ENCODE measurements around the gene SLC2A1. TPM values are rescaled to one million over a fixed set of nuclear protein-coding genes. Genes with fewer than 3 reads are reported as not detected.

The SLC2A1 gene
- total and polyA plus RNA-seq, 9 of the 15 experiments (the other 6 are each of a cell fraction or from before 2014, with no cell fraction given), result 12.6 to 153 (median 48.0) TPM

GRCh38 chr1:42952303-42953001 lies 6.2 kb downstream of the SLC2A1 start (continued):
- TF ChIP-seq CEBPZ (IDR thresholded peaks at IDR 0.05; ENCODE audit: borderline replicate concordance, low read depth, low read length), result no peak
- TF ChIP-seq, protein P1, sequence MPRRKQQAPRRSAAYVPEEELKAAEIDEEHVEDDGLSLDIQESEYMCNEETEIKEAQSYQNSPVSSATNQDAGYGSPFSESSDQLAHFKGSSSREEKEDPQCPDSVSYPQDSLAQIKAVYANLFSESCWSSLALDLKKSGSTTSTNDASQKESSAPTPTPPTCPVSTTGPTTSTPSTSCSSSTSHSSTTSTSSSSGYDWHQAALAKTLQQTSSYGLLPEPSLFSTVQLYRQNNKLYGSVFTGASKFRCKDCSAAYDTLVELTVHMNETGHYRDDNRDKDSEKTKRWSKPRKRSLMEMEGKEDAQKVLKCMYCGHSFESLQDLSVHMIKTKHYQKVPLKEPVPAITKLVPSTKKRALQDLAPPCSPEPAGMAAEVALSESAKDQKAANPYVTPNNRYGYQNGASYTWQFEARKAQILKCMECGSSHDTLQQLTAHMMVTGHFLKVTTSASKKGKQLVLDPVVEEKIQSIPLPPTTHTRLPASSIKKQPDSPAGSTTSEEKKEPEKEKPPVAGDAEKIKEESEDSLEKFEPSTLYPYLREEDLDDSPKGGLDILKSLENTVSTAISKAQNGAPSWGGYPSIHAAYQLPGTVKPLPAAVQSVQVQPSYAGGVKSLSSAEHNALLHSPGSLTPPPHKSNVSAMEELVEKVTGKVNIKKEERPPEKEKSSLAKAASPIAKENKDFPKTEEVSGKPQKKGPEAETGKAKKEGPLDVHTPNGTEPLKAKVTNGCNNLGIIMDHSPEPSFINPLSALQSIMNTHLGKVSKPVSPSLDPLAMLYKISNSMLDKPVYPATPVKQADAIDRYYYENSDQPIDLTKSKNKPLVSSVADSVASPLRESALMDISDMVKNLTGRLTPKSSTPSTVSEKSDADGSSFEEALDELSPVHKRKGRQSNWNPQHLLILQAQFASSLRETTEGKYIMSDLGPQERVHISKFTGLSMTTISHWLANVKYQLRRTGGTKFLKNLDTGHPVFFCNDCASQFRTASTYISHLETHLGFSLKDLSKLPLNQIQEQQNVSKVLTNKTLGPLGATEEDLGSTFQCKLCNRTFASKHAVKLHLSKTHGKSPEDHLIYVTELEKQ (CRISPR knock-in tag; IDR thresholded peaks at IDR 0.05), result no peak
- TF ChIP-seq CBX2 (IDR thresholded peaks at IDR 0.05; ENCODE audit: insufficient read depth, low read length, poor library complexity, severe bottlenecking), result no peak
- TF ChIP-seq GABPB2 (CRISPR knock-in tag; conservative IDR thresholded peaks at IDR 0.05), result no peak
- TF ChIP-seq THRAP3 (IDR thresholded peaks at IDR 0.05; ENCODE audit: borderline replicate concordance), result no peak
- TF ChIP-seq NUFIP1 (IDR thresholded peaks at IDR 0.05; ENCODE audit: partially characterized antibody), result no peak
- TF ChIP-seq ZNF695 (CRISPR knock-in tag; IDR thresholded peaks at IDR 0.05), result no peak
- no peak for TF ChIP-seq MAFG (tag; conservative IDR thresholded peaks at IDR 0.05)
- TF ChIP-seq TSC22D4 (tag; IDR thresholded peaks at IDR 0.05), result no peak
- no peak for TF ChIP-seq ARID2 (IDR thresholded peaks at IDR 0.05)
- TF ChIP-seq E2F3 (CRISPR knock-in tag; IDR thresholded peaks at IDR 0.05), result no peak
- 0 out of 2 replicates have a peak, but pooled peaks have one; percentile 6 for TF ChIP-seq KLF6 (CRISPR knock-in tag; IDR thresholded peaks at IDR 0.05; ENCODE audit: borderline replicate concordance)
- TF ChIP-seq ZC3H11A (IDR thresholded peaks at IDR 0.05; ENCODE audit: low read depth, low read length), result no peak
- TF ChIP-seq FOSL1 (tag; conservative IDR thresholded peaks at IDR 0.05), result no peak
- no peak for TF ChIP-seq ZFPM2 (CRISPR knock-in tag; IDR thresholded peaks at IDR 0.05)
- no peak for TF ChIP-seq ETS2 (tag; IDR thresholded peaks at IDR 0.05; ENCODE audit: borderline replicate concordance, poor library complexity, severe bottlenecking)
- no peak for TF ChIP-seq TRIM28 (IDR thresholded peaks at IDR 0.05)
- TF ChIP-seq KDM5B (IDR thresholded peaks at IDR 0.05; ENCODE audit: insufficient replicate concordance, low read depth, low read length), result no peak
- no peak for TF ChIP-seq MXD1 (CRISPR knock-in tag; IDR thresholded peaks at IDR 0.05; ENCODE audit: borderline replicate concordance, poor library complexity, severe bottlenecking)
- TF ChIP-seq CBX8 (IDR thresholded peaks at IDR 0.05; ENCODE audit: borderline replicate concordance, extremely low read depth, low read depth, low read length, poor library complexity, severe bottlenecking), result no peak
